Omental fat pad (tissue), 4 donors: ENCODE results near the gene IDH3A. TPM values are rescaled to one million over a fixed set of nuclear protein-coding genes. Genes with fewer than 3 reads are reported as not detected.

ENCODE experiments used
- ATAC-seq: fragments of 150-250 bp; one replicate; pipeline ENCODE4 v1.9.1; 2016; ENCODE audit warnings: mild to moderate bottlenecking, moderate library complexity; ENCODE audit not compliant: low FRiP score
- DNase-seq: peaks from one replicate; pipeline ENCODE4 v3.0.0-alpha.2; 2019; ENCODE audit warnings: low spot score
- CTCF ChIP-seq, 3 donors: fragments of 450-650 bp; IDR thresholded peaks; one replicate each; pipeline ENCODE4 v1.5.1; 2016 to 2017; ENCODE audit warnings: antibody characterized with exemption in 3 of 3, mild to moderate bottlenecking in 3 of 3, moderate library complexity in 2 of 3
- total RNA-seq, 4 donors: library from RNA; depleted of rRNA; stranded (reverse); fragments of >200 nt; gene quantifications; one replicate each; pipeline ENCODE4 v1.1.0, GENCODE V29; 2016

IDH3A gene
- total RNA-seq, 4 donors from 2014 or later, result 67.4 to 94.5 (median 70.0) TPM

GRCh38 chr15:78104119-78104479 lies 45.1 kb upstream of the IDH3A start:
- ATAC-seq (no peak), DNase-seq (no peak)
- no peak for TF ChIP-seq CTCF (IDR thresholded peaks at IDR 0.05)

- no peak for TF ChIP-seq CTCF (IDR thresholded peaks at IDR 0.05)
- ATAC-seq, result no peak
- no peak for DNase-seq
Observed at GRCh38 chr15:78104566-78105475, 44.3 kb upstream of the IDH3A start.

- DNase-seq, result no peak
- TF ChIP-seq CTCF (IDR thresholded peaks at IDR 0.05), result no peak
- no peak for ATAC-seq
Observed at GRCh38 chr15:78105476-78106241, 43.5 kb upstream of the IDH3A start.

- DNase-seq, result no peak
- no peak for TF ChIP-seq CTCF (IDR thresholded peaks at IDR 0.05)
- ATAC-seq, result no peak
Observed at GRCh38 chr15:78107471-78107870, 41.7 kb upstream of the IDH3A start.

GRCh38 chr15:78108300-78109084 lies 40.7 kb upstream of the IDH3A start:
- peak in 2 of 3 donors; percentile 49 to 85 for TF ChIP-seq CTCF (IDR thresholded peaks at IDR 0.05)
- ATAC-seq (peak; percentile 93), DNase-seq (peak; percentile 77)

DNA sequence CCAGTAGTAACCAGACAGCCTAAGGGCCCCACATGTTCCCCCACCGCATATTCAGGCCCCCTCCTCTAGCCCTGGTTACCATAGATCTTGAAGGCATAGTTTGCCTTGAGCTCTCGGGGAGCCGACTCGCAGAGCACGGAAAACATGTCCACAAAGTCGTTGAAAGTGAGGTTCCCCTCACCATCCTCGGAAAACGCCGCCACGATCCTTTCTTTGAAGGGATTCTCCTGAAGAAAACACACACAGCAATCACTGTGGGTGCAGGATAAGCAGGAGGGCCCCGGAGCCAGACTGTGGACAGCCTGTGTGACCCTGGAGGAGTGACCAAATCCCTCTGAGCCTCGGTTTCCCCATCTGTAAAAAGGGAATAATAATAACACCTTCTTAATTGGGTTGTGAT lies 40.0 kb upstream of the IDH3A start:
- ATAC-seq, result no peak
- TF ChIP-seq CTCF (IDR thresholded peaks at IDR 0.05), result no peak
- no peak for DNase-seq
